ENCODE results near the gene ACD. TPM values are rescaled to one million over a fixed set of nuclear protein-coding genes. Genes with fewer than 3 reads are reported as not detected.

ACD gene
- total RNA-seq, 1 experiment from 2014 or later, result 44.0 TPM

- intact Hi-C loops (cut with micrococcal nuclease; ENCODE audit: unreplicated experiment), result no loop called here
- CTCF ChIA-PET, result no interaction called here
- BruUV-seq (replicated peaks), result no TSS peak
- H3K27ac Mint-ChIP-seq (ENCODE audit: unreplicated experiment), result no peak overlapping the region
- TF ChIP-seq CTCF (IDR thresholded peaks at IDR 0.05; ENCODE audit: unreplicated experiment), result no peak
- no peak for DNase-seq
- no peak overlapping the region for H3K4me3 Mint-ChIP-seq (ENCODE audit: low read depth, unreplicated experiment)
- no peaks in the 10 kb centered on the region for H3K4me1 Mint-ChIP-seq (ENCODE audit: low read depth, unreplicated experiment)
- H3K27me3 Mint-ChIP-seq (ENCODE audit: unreplicated experiment), result peaks cover 43% of the 10 kb centered on the region
- peaks cover 45% of the 10 kb centered on the region for H3K36me3 Mint-ChIP-seq (ENCODE audit: insufficient read depth, unreplicated experiment)
- H3K9me3 Mint-ChIP-seq (ENCODE audit: low read depth, unreplicated experiment), result no peaks in the 10 kb centered on the region
Measured at GRCh38 chr16:67656344-67657016, 3.6 kb downstream of the ACD start.

GRCh38 chr16:67655363-67655762, 4.7 kb downstream of the ACD start:
- no peak for DNase-seq
- Mint-ChIP-seq H3K4me1 (ENCODE audit: low read depth, unreplicated experiment) (no peaks in the 10 kb centered on the region), H3K9me3 (ENCODE audit: low read depth, unreplicated experiment) (no peaks in the 10 kb centered on the region), H3K36me3 (ENCODE audit: insufficient read depth, unreplicated experiment) (peaks cover 34% of the 10 kb centered on the region), H3K27me3 (ENCODE audit: unreplicated experiment) (peaks cover 54% of the 10 kb centered on the region), H3K4me3 (ENCODE audit: low read depth, unreplicated experiment) (no peak overlapping the region), H3K27ac (ENCODE audit: unreplicated experiment) (peak overlapping the region; percentile 9)
- intact Hi-C loops (cut with micrococcal nuclease; ENCODE audit: unreplicated experiment), result no loop called here
- CTCF ChIA-PET, result no interaction called here
- no TSS peak for BruUV-seq (replicated peaks)
- no peak for TF ChIP-seq CTCF (IDR thresholded peaks at IDR 0.05; ENCODE audit: unreplicated experiment)

- Mint-ChIP-seq H3K27me3 (ENCODE audit: unreplicated experiment) (peaks cover 63% of the 10 kb centered on the region), H3K27ac (ENCODE audit: unreplicated experiment) (no peak overlapping the region), H3K36me3 (ENCODE audit: insufficient read depth, unreplicated experiment) (peaks cover 25% of the 10 kb centered on the region), H3K9me3 (ENCODE audit: low read depth, unreplicated experiment) (no peaks in the 10 kb centered on the region), H3K4me3 (ENCODE audit: low read depth, unreplicated experiment) (no peak overlapping the region), H3K4me1 (ENCODE audit: low read depth, unreplicated experiment) (no peaks in the 10 kb centered on the region)
- BruUV-seq (replicated peaks), result no TSS peak
- intact Hi-C loops (cut with micrococcal nuclease; ENCODE audit: unreplicated experiment), result no loop called here
- no peak for TF ChIP-seq CTCF (IDR thresholded peaks at IDR 0.05; ENCODE audit: unreplicated experiment)
- DNase-seq, result no peak
- CTCF ChIA-PET, result no interaction called here
Measured at GRCh38 chr16:67654403-67654911, 5.6 kb downstream of the ACD start.

GRCh38 chr16:67653789-67654402, 6.2 kb downstream of the ACD start:
- CTCF ChIA-PET, result no interaction called here
- no peak overlapping the region for H3K27ac Mint-ChIP-seq (ENCODE audit: unreplicated experiment)

More at GRCh38 chr16:67653789-67654402, 6.2 kb downstream of the ACD start:
- Mint-ChIP-seq H3K4me1 (ENCODE audit: low read depth, unreplicated experiment) (no peaks in the 10 kb centered on the region), H3K27me3 (ENCODE audit: unreplicated experiment) (peaks cover 69% of the 10 kb centered on the region), H3K4me3 (ENCODE audit: low read depth, unreplicated experiment) (peak overlapping the region; percentile 57), H3K9me3 (ENCODE audit: low read depth, unreplicated experiment) (no peaks in the 10 kb centered on the region), H3K36me3 (ENCODE audit: insufficient read depth, unreplicated experiment) (peaks cover 21% of the 10 kb centered on the region)
- intact Hi-C loops (cut with micrococcal nuclease; ENCODE audit: unreplicated experiment), result no loop called here
- DNase-seq, result no peak
- TF ChIP-seq CTCF (IDR thresholded peaks at IDR 0.05; ENCODE audit: unreplicated experiment), result no peak
- BruUV-seq (replicated peaks), result no TSS peak

All from Calu3 (cell line).